PC-9 (cell line): ENCODE data around the gene B4GALT3. TPM values are rescaled to one million over a fixed set of nuclear protein-coding genes. Genes with fewer than 3 reads are reported as not detected.

Source experiments
- BruUV-seq: library from RNA; stranded (reverse); fragments of 400-500 nt; replicated peaks from 2 replicates; lab custom pipeline; 2021; lab: Mats Ljungman, UMichigan
- CTCF ChIA-PET: fragments of 300-600 bp; sonication (Branson Sonifier 250); formaldehyde crosslinking; loops from one replicate; lab custom pipeline; 2022; ENCODE audit warnings: antibody characterized with exemption; lab: Charles Lee
- POLR2A ChIA-PET: fragments of 300-600 bp; sonication (Branson Sonifier 250); formaldehyde crosslinking; loops from one replicate; lab custom pipeline; 2022; ENCODE audit warnings: antibody characterized with exemption; ENCODE audit not compliant: unreplicated experiment; lab: Charles Lee
- DNase-seq, 2 experiments: peaks; one replicate each; pipeline versions ENCODE4 v3.0.0 to v3.0.0-alpha.2; 2015 to 2022; ENCODE audit warnings: mixed read lengths in 1 of 2
- H2AFZ ChIP-seq: fragments of 200-600 bp; sonication (generic); 2 replicates; pipeline ENCODE4 v1.8.1; 2017; ENCODE audit warnings: antibody characterized with exemption
- H3F3A ChIP-seq: fragments of 200-600 bp; sonication (generic); 2 replicates; pipeline ENCODE4 v1.8.1; 2017; ENCODE audit warnings: antibody characterized with exemption, mild to moderate bottlenecking, low read depth; ENCODE audit not compliant: insufficient read depth
- H3K27ac ChIP-seq: fragments of 200-600 bp; sonication (generic); 2 replicates; pipeline ENCODE4 v1.6.1; 2016; ENCODE audit warnings: mixed run types
- H3K27me3 ChIP-seq: fragments of 200-600 bp; sonication (generic); 2 replicates; pipeline ENCODE4 v1.6.1; 2016; ENCODE audit warnings: low read depth, mixed run types; ENCODE audit not compliant: insufficient read depth
- H3K36me3 ChIP-seq: fragments of 200-600 bp; sonication (generic); 2 replicates; pipeline ENCODE4 v1.6.1; 2016; ENCODE audit warnings: low read depth, mixed run types
- H3K4me1 ChIP-seq: fragments of 200-600 bp; sonication (generic); replicated peaks from 2 replicates; pipeline ENCODE4 v1.6.1; 2016; ENCODE audit warnings: mixed run types; ENCODE audit not compliant: insufficient read depth
- H3K4me2 ChIP-seq: fragments of 200-600 bp; sonication (generic); 2 replicates; pipeline ENCODE4 v1.6.1; 2017; ENCODE audit warnings: mixed run types
- H3K4me3 ChIP-seq: fragments of 200-600 bp; sonication (generic); 2 replicates; pipeline ENCODE4 v1.6.1; 2016; ENCODE audit warnings: mixed run types
- H3K79me2 ChIP-seq: fragments of 200-600 bp; sonication (generic); 2 replicates; pipeline ENCODE4 v1.6.1; 2017; ENCODE audit warnings: low read depth, mixed run types
- H3K9me2 ChIP-seq: fragments of 200-600 bp; sonication (generic); 2 replicates; pipeline ENCODE4 v1.8.1; 2017; ENCODE audit warnings: mild to moderate bottlenecking; ENCODE audit not compliant: insufficient read depth
- H3K9me3 ChIP-seq: fragments of 200-600 bp; sonication (generic); 2 replicates; pipeline ENCODE4 v1.8.1; 2016; ENCODE audit warnings: low read depth; ENCODE audit not compliant: insufficient read depth
- H4K20me1 ChIP-seq: fragments of 200-600 bp; sonication (generic); 2 replicates; pipeline ENCODE4 v1.8.1; 2017; ENCODE audit not compliant: insufficient read depth
- CTCF ChIP-seq: fragments of 200-600 bp; sonication (generic); conservative IDR thresholded peaks from 2 replicates; pipeline ENCODE4 v1.6.1; 2017; ENCODE audit warnings: mixed run types, antibody characterized with exemption, mild to moderate bottlenecking, moderate library complexity
- EZH2 ChIP-seq: fragments of 200-600 bp; sonication (generic); IDR thresholded peaks from 2 replicates; pipeline ENCODE4 v1.8.0; 2017; ENCODE audit warnings: antibody characterized with exemption, low read depth
- intact Hi-C: fragments of 100-400 bp; cut with micrococcal nuclease; formaldehyde crosslinking; loops from one replicate; pipeline ENCODE4 v1.10.0; 2022; ENCODE audit not compliant: unreplicated experiment
- total RNA-seq: library from RNA; stranded (reverse); gene quantifications from 2 replicates; pipeline ENCODE4 v1.2.3, GENCODE V29; 2021

The B4GALT3 gene
- total RNA-seq, 1 experiment from 2014 or later: 35.5 TPM

GRCh38 chr1:161201836-161202712 is 24.8 kb upstream of the B4GALT3 start, which contains the start of gene NDUFS2:
NDUFS2 (plus strand) TSS chr1:161202367; CDS start chr1:161202386, 19 bp downstream.
- ChIA-PET POLR2A (interaction anchor here (0.6 to 0.8 kb wide), 5 partner anchors 24 to 198 kb away, joined by 3 to 5 read pairs (median 4); partner anchors contain the start of genes NIT1, PFDN2 and TOMM40L), CTCF (interaction anchor here (0.6 to 1.6 kb wide), 3 partner anchors 23 to 172 kb away, joined by 3 to 8 read pairs (median 3); partner anchors contain the start of gene TOMM40L)
- Histone ChIP-seq H3K4me1 (peaks cover 19% of the 10 kb centered on the region), H3K9me2 (no peaks in the 10 kb centered on the region), H4K20me1 (no peaks in the 10 kb centered on the region), H3K79me2 (peaks cover 29% of the 10 kb centered on the region), H3F3A (peaks cover 13% of the 10 kb centered on the region; the same call in 1 of the 2 replicates), H3K4me2 (peak within 1 kb of the TSS; percentile 79), H3K27me3 (no peaks in the 10 kb centered on the region), H3K4me3 (peak within 1 kb of the TSS; percentile 90), H3K36me3 (peaks cover 23% of the 10 kb centered on the region), H3K27ac (peak within 1 kb of the TSS; percentile 78), H3K9me3 (no peaks in the 10 kb centered on the region), H2AFZ (peak within 1 kb of the TSS; percentile 90)
- TF ChIP-seq EZH2: no peak
- no peak; the same call in 1 of the 2 replicates for TF ChIP-seq CTCF
- no TSS peak for BruUV-seq
- intact Hi-C loops: no loop called here
- peak; percentile 89 to 95 for DNase-seq

- Histone ChIP-seq H3K36me3 (peaks cover 14% of the 10 kb centered on the region), H3F3A (peaks cover 13% of the 10 kb centered on the region; the same call in 1 of the 2 replicates), H3K9me2 (no peaks in the 10 kb centered on the region), H3K27ac (peak overlapping the region; percentile 78; the same call in 1 of the 2 replicates), H3K4me1 (peaks cover 19% of the 10 kb centered on the region), H3K9me3 (no peaks in the 10 kb centered on the region), H3K4me3 (peak overlapping the region; percentile 90), H3K4me2 (peak overlapping the region; percentile 79), H2AFZ (peak overlapping the region; percentile 90), H3K27me3 (no peaks in the 10 kb centered on the region), H4K20me1 (no peaks in the 10 kb centered on the region), H3K79me2 (peaks cover 29% of the 10 kb centered on the region)
- POLR2A ChIA-PET: interaction anchor here (0.6 kb wide), 2 partner anchors 84 to 911 kb away, joined by 4 to 5 read pairs; partner anchors contain the start of genes NIT1 and PFDN2
- TF ChIP-seq EZH2: no peak
- TF ChIP-seq CTCF: no peak
- intact Hi-C loops: no loop called here
- CTCF ChIA-PET: interaction anchor here (0.6 to 1.6 kb wide), 3 partner anchors 24 to 173 kb away, joined by 3 to 8 read pairs (median 3); partner anchors contain the start of gene TOMM40L
- no peak for DNase-seq
- BruUV-seq: TSS peak; percentile 98
Measured at GRCh38 chr1:161200992-161201835, 23.9 kb upstream of the B4GALT3 start.
